Heart left ventricle (tissue), 13 donors: Measurements from ENCODE around the gene ZNF689.
"Not testable (repeated sequence)": the region's sequence is repeated elsewhere in the genome, so short reads cannot be mapped to it uniquely, and the experiment has no call there.

Experiments used
- CTCF ChIP-seq, 12 donors: fragments of 200-600 bp; sonication (generic) in 4 of 12; IDR thresholded peaks; one replicate each; pipeline versions ENCODE4 v1.5.0 to v1.8.0; 2018 to 2022; ENCODE audit warnings: antibody characterized with exemption in 12 of 12, mild to moderate bottlenecking in 5 of 12
- POLR2A ChIP-seq, 2 donors: fragments of 450-650 bp; IDR thresholded peaks; one replicate each; pipeline ENCODE4 v1.6.1; 2017; ENCODE audit warnings: antibody characterized with exemption in 2 of 2, mild to moderate bottlenecking in 2 of 2, moderate library complexity in 2 of 2
- donor health status: ischemic (EF 13 %, LVEDD 7.1; RV severe dilation, severe dysfunction).
- donor health status: DM: no; HTN: yes; CAD: no.
- donor health status: DM: no; HTN: no; CAD: no.
- donor health status: ischemic (EF 25% LVEDD 6.9; RV normal size, moderate dysfunction).
- donor health status: ischemic (EF 25% LVEDD 5.7; RV mildly dilated, moderate dysfunction).
- donor health status: ischemic (EF 35%, LVEDD 5.7; RV mildly dilated, moderate dysfunction).
- donor health status: nonischemic (EF 11% LVEDD 7.7; RV severe dilation, severe dysfunction).
- donor health status: DM: yes; HTN: yes; CAD: no.
- donor health status: PGD.
- donor health status: ischemic (EF 29% LVEDD 5.4; RV normal size, mild dysfunction).
- donor health status: nonischemic (EF 23%, LVEDD 6.1; RV moderate dilation, normal function).

DNA sequence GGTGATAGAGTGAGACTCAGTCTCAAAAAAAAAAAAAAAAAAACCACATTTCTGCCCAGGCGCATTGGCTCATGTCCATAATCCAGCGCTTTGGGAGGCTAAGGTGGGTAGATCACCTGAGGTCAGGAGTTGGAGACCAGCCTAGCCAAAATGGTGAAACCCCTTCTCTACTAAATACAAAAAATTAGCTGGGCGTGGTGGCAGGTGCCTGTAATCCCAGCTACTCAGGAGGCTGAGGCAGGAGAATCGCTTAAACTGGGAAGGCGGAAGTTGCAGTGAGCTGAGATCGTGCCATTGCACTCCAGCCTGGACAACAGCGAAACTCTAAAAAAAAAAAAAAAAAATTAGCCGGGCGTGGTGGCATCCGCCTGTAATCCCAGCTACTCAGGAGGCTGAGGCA is 26.9 kb upstream of the ZNF689 start:
- TF ChIP-seq CTCF, POLR2A (IDR thresholded peaks at IDR 0.05): not testable (repeated sequence)
